Left lung (tissue), 10 donors: Measurements from ENCODE around the gene PIGT. TPM values are rescaled to one million over a fixed set of nuclear protein-coding genes. Genes with fewer than 3 reads are reported as not detected.

ENCODE experiments used
- ATAC-seq: fragments of 200-7000 bp; cut with Tn5 transposase; one replicate; pipeline ENCODE4 v1.9.1; 2020; ENCODE audit warnings: moderate library complexity
- DNase-seq, 4 donors: peaks; one replicate each; pipeline ENCODE4 v3.0.0-alpha.2; 2013 to 2020
- H3K27ac ChIP-seq, 2 donors: fragments of 200-600 bp; sonication (generic) in 1 of 2; one replicate each; pipeline versions ENCODE4 v1.5.0 to v1.8.0; 2020 to 2021
- H3K27me3 ChIP-seq, 2 donors: fragments of 200-600 bp; sonication (generic) in 1 of 2; one replicate each; pipeline versions ENCODE4 v1.5.0 to v1.8.0; 2020 to 2021
- H3K36me3 ChIP-seq, 2 donors: fragments of 200-600 bp; sonication (generic) in 1 of 2; one replicate each; pipeline versions ENCODE4 v1.5.0 to v1.8.0; 2020 to 2021
- H3K4me1 ChIP-seq, 2 donors: fragments of 200-600 bp; one replicate each; pipeline ENCODE4 v1.8.0; 2021
- H3K4me3 ChIP-seq, 2 donors: fragments of 200-600 bp; sonication (generic) in 1 of 2; one replicate each; pipeline versions ENCODE4 v1.5.0 to v1.8.0; 2020 to 2021; ENCODE audit warnings: mild to moderate bottlenecking in 1 of 2
- H3K9me3 ChIP-seq, 2 donors: fragments of 200-600 bp; sonication (generic) in 1 of 2; one replicate each; pipeline versions ENCODE4 v1.5.0 to v1.8.0; 2020 to 2021
- CTCF ChIP-seq, 2 donors: fragments of 200-600 bp; sonication (generic) in 1 of 2; IDR thresholded peaks; one replicate each; pipeline versions ENCODE4 v1.5.0 to v1.8.0; 2021; ENCODE audit warnings: antibody characterized with exemption in 2 of 2
- intact Hi-C, 2 donors: fragments of 100-400 bp; cut with DNase I; formaldehyde crosslinking; loops; one replicate each; pipeline versions ENCODE4 v1.11.2 to v1.14.2; 2022
- polyA plus RNA-seq, 6 donors: library from polyadenylated mRNA; unstranded; fragments of 120-200 nt; gene quantifications; one replicate each; pipeline ENCODE4 v1.2.1, GENCODE V29; 2013; ENCODE audit not compliant: insufficient read length in 6 of 6
- total RNA-seq, 2 donors: library from RNA; stranded (reverse); fragmentation: NEBNext Ultra II Directional; extraction: Animal tissue kit (Norgen Biotek cat#: 25700); gene quantifications; one replicate each; pipeline ENCODE4 v1.2.1, GENCODE V29; 2021
- donor health status: DM: no; HTN: yes; CAD: no.
- donor health status: DM: no; HTN: no; CAD: no.

The PIGT gene
- total and polyA plus RNA-seq, 8 donors = 72.8 to 96.7 (median 82.1) TPM

- no peaks in the 10 kb centered on the region for H3K9me3 ChIP-seq
- peaks cover 0 to 8% of the 10 kb centered on the region in 2 donors for H3K36me3 ChIP-seq
- H3K27me3 ChIP-seq = no peaks in the 10 kb centered on the region
- intact Hi-C loops = no loop called here
- TF ChIP-seq CTCF (IDR thresholded peaks at IDR 0.05) = peak; percentile 83 to 91
- peak; percentile 81 for ATAC-seq
- H3K27ac ChIP-seq = peak overlapping the region; percentile 48 to 49
- peak overlapping the region; percentile 37 to 45 for H3K4me3 ChIP-seq
- peaks cover 0 to 26% of the 10 kb centered on the region in 2 donors for H3K4me1 ChIP-seq
- peak; percentile 47 to 95 (median 88) for DNase-seq
These were observed 42.4 kb upstream of the PIGT start for GRCh38 chr20:45373353-45374100.

GRCh38 chr20:45374101-45374467 is 41.9 kb upstream of the PIGT start:
- Histone ChIP-seq H3K9me3 (no peaks in the 10 kb centered on the region), H3K4me3 (peak overlapping the region; percentile 37 to 45), H3K27me3 (no peaks in the 10 kb centered on the region), H3K4me1 (peaks cover 0 to 20% of the 10 kb centered on the region in 2 donors), H3K36me3 (peaks cover 0 to 8% of the 10 kb centered on the region in 2 donors), H3K27ac (peak overlapping the region in 1 of 2 donors; percentile 48)
- DNase-seq (no peak), ATAC-seq (no peak)
- intact Hi-C loops = no loop called here
- no peak for TF ChIP-seq CTCF (IDR thresholded peaks at IDR 0.05)

- DNase-seq (no peak), ATAC-seq (no peak)
- intact Hi-C loops = no loop called here
These were observed 41.0 kb upstream of the PIGT start for GRCh38 chr20:45374966-45375365.

GRCh38 chr20:45377269-45377668 is 38.7 kb upstream of the PIGT start:
- ATAC-seq = peak; percentile 79
- Histone ChIP-seq H3K27ac (no peak overlapping the region), H3K4me3 (no peak overlapping the region), H3K9me3 (no peaks in the 10 kb centered on the region), H3K36me3 (peaks cover 0 to 8% of the 10 kb centered on the region in 2 donors), H3K27me3 (no peaks in the 10 kb centered on the region), H3K4me1 (peaks cover 0 to 14% of the 10 kb centered on the region in 2 donors)
- DNase-seq = peak in 2 of 4 donors; percentile 32 to 65
- TF ChIP-seq CTCF (IDR thresholded peaks at IDR 0.05) = no peak
- intact Hi-C loops = no loop called here

More at GRCh38 chr20:45374966-45375365, 41.0 kb upstream of the PIGT start:
- Histone ChIP-seq H3K36me3 (peaks cover 0 to 8% of the 10 kb centered on the region in 2 donors), H3K27me3 (no peaks in the 10 kb centered on the region), H3K4me1 (peaks cover 0 to 17% of the 10 kb centered on the region in 2 donors), H3K9me3 (no peaks in the 10 kb centered on the region), H3K27ac (no peak overlapping the region), H3K4me3 (no peak overlapping the region)
- TF ChIP-seq CTCF (IDR thresholded peaks at IDR 0.05) = no peak

GRCh38 chr20:45378191-45378590 is 37.8 kb upstream of the PIGT start, which contains the start of gene TP53TG5:
TSS of gene TP53TG5 (minus strand) at chr20:45378325. CDS start at chr20:45378236, 89 bp downstream.
- DNase-seq = no peak
- intact Hi-C loops = no loop called here
- peaks cover 0 to 5% of the 10 kb centered on the region in 2 donors for H3K4me1 ChIP-seq
- no peak within 1 kb of the TSS for H3K27ac ChIP-seq
- H3K4me3 ChIP-seq = no peak within 1 kb of the TSS
- no peaks in the 10 kb centered on the region for H3K27me3 ChIP-seq
- H3K9me3 ChIP-seq = no peaks in the 10 kb centered on the region
- TF ChIP-seq CTCF (IDR thresholded peaks at IDR 0.05) = no peak
- H3K36me3 ChIP-seq = peaks cover 0 to 8% of the 10 kb centered on the region in 2 donors
- no peak for ATAC-seq
